Measurements from ENCODE around the gene BRD3OS.

The BRD3OS gene

DNA sequence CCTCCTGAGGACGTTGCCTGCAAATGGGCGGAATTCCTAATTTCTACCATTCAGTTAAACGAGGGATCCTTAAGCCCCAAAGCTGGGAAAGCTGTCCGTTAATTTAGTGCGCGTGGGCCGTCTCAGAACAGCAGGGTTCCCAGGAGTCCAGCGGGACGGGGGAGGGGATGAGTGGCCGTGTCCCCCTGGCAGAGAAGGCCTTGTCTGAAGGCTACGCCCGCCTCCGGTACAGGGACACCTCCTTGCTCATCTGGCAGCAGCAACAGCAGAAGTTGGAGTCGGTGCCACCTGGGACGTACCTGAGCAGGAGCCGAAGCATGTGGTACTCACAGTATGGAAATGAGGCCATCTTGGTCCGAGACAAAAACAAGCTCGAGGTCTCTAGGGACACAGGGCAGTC, 1.3 kb downstream of the BRD3OS start:
- TF ChIP-seq, protein P1, sequence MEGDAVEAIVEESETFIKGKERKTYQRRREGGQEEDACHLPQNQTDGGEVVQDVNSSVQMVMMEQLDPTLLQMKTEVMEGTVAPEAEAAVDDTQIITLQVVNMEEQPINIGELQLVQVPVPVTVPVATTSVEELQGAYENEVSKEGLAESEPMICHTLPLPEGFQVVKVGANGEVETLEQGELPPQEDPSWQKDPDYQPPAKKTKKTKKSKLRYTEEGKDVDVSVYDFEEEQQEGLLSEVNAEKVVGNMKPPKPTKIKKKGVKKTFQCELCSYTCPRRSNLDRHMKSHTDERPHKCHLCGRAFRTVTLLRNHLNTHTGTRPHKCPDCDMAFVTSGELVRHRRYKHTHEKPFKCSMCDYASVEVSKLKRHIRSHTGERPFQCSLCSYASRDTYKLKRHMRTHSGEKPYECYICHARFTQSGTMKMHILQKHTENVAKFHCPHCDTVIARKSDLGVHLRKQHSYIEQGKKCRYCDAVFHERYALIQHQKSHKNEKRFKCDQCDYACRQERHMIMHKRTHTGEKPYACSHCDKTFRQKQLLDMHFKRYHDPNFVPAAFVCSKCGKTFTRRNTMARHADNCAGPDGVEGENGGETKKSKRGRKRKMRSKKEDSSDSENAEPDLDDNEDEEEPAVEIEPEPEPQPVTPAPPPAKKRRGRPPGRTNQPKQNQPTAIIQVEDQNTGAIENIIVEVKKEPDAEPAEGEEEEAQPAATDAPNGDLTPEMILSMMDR (IDR thresholded peaks at IDR 0.05; ENCODE audit: poor library complexity, severe bottlenecking): no peak
- DNase-seq (ENCODE audit: low spot score) (no peak), ATAC-seq (ENCODE audit: low read depth) (no peak)
- Histone ChIP-seq H3K4me1 (ENCODE audit: insufficient read depth, poor library complexity, severe bottlenecking) (no peaks in the 10 kb centered on the region), H3K27me3 (ENCODE audit: insufficient read depth, poor library complexity, severe bottlenecking) (no peaks in the 10 kb centered on the region), H3K9me3 (ENCODE audit: severe bottlenecking) (no peaks in the 10 kb centered on the region), H3K27ac (ENCODE audit: poor library complexity, severe bottlenecking) (no peak overlapping the region), H3K4me3 (ENCODE audit: severe bottlenecking) (no peak overlapping the region), H3K36me3 (ENCODE audit: low read depth) (0 out of 2 replicates have a peak, but pooled peaks cover 2% of the 10 kb centered on the region)

DNA sequence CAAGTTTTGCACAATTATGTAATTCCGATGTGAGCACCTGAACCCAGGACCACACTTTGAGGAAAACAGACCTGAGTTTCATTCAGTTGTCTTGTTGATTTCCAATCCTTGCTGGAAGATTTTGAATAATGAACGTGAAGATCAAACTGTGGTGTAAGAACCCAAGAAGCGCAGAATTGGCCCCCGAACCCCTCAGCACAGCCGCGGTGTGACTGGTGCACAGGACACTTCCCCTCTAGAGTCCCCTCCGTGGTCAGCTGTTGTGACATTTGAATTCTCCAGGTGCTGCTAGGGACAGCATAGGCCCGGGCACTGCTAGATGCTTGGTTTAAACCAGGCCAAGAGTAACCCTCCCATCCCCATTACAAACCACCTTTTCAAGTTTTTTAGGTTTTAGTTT, 1.7 kb downstream of the BRD3OS start:
- TF ChIP-seq, protein P1 (IDR thresholded peaks at IDR 0.05; ENCODE audit: poor library complexity, severe bottlenecking): no peak
- Histone ChIP-seq H3K4me1 (ENCODE audit: insufficient read depth, poor library complexity, severe bottlenecking) (no peaks in the 10 kb centered on the region), H3K36me3 (ENCODE audit: low read depth) (0 out of 2 replicates have a peak, but pooled peaks cover 6% of the 10 kb centered on the region), H3K27me3 (ENCODE audit: insufficient read depth, poor library complexity, severe bottlenecking) (no peaks in the 10 kb centered on the region), H3K9me3 (ENCODE audit: severe bottlenecking) (no peaks in the 10 kb centered on the region), H3K4me3 (ENCODE audit: severe bottlenecking) (no peak overlapping the region), H3K27ac (ENCODE audit: poor library complexity, severe bottlenecking) (no peak overlapping the region)
- no peak for ATAC-seq (ENCODE audit: low read depth)
- no peak for DNase-seq (ENCODE audit: low spot score)

DNA sequence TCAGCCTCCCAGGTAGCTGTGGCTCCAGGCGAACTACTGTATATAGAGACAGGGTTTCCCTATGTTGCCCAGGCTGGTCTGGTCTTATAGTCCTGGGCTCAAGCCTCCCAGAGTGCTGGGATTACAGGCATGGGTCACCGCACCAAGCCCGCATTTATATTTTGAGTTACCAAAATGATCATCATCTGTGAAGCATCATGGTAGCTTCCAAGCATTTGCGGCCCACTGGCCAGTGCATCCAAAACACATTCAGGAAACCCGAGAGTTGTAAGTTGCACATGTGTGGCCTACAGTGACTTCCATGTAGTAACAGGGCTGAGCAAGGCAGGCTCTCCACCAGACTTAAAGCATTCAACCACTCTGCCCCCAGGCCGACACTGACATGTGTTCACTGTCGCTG, 2.3 kb downstream of the BRD3OS start:
- Histone ChIP-seq H3K27ac (ENCODE audit: poor library complexity, severe bottlenecking) (no peak overlapping the region), H3K4me1 (ENCODE audit: insufficient read depth, poor library complexity, severe bottlenecking) (no peaks in the 10 kb centered on the region), H3K27me3 (ENCODE audit: insufficient read depth, poor library complexity, severe bottlenecking) (no peaks in the 10 kb centered on the region), H3K9me3 (ENCODE audit: severe bottlenecking) (no peaks in the 10 kb centered on the region), H3K36me3 (ENCODE audit: low read depth) (0 out of 2 replicates have a peak, but pooled peaks cover 7% of the 10 kb centered on the region), H3K4me3 (ENCODE audit: severe bottlenecking) (no peak overlapping the region)
- TF ChIP-seq, protein P1 (IDR thresholded peaks at IDR 0.05; ENCODE audit: poor library complexity, severe bottlenecking): no peak
- DNase-seq (ENCODE audit: low spot score) (no peak), ATAC-seq (ENCODE audit: low read depth) (no peak)

DNA sequence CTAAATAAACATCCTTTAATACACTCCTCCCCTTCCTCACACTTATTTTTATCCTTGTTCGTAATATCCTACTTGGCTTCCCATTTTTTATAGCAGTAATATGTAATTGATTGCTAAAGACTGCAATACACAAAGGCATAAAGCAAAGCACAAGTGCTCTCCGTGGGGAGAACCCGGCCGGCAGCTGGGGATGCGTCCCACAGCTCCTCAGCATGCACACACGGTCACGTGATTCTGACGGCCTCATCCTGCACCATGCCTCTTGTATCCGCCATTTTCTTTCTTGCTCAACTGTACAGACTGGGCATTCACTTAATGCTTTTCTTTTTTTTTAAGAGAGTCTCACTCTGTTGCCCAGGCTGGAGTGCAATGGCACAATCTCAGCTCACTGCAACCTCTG, 2.8 kb downstream of the BRD3OS start:
- no peaks in the 10 kb centered on the region for H3K27me3 ChIP-seq (ENCODE audit: insufficient read depth, poor library complexity, severe bottlenecking)
- peaks cover 10% of the 10 kb centered on the region for H3K36me3 ChIP-seq (ENCODE audit: low read depth)
- H3K4me3 ChIP-seq (ENCODE audit: severe bottlenecking): no peak overlapping the region
- no peak overlapping the region for H3K27ac ChIP-seq (ENCODE audit: poor library complexity, severe bottlenecking)
- no peak for ATAC-seq (ENCODE audit: low read depth)
- H3K9me3 ChIP-seq (ENCODE audit: severe bottlenecking): no peaks in the 10 kb centered on the region
- no peaks in the 10 kb centered on the region for H3K4me1 ChIP-seq (ENCODE audit: insufficient read depth, poor library complexity, severe bottlenecking)
- no peak for DNase-seq (ENCODE audit: low spot score)
- TF ChIP-seq, protein P1 (IDR thresholded peaks at IDR 0.05; ENCODE audit: poor library complexity, severe bottlenecking): no peak

DNA sequence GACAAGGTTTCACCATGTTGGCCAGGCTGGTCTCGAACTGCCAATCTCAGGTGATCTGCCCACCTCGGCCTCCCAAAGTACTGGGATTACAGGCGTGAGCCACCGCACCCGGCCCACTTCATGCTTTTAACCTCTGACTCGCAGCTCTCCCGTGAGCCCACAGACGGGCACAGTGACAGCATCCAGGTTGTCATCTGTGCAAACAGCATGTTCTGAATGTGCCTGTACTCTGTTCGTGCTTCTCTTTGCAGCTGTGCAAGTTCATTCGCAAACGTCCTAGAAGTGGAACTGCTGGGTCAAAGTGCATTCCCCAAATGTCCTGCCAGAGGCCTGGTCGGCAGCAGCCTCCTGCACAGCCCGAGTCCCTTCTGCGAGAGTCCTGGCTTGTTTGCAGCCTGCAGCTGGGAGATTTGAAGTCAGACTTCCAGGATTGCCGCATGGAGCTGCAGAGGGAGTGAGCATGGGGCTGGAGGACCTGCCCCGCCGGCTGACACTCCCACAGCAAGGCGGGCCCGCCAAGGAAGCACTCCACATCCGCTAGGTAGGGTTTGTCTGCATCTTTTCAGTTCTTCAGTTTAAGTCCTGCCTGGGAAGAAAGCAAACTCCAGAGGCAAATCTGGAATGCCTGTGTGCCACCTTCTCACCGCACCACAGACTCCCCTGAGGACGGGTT, 3.4 kb downstream of the BRD3OS start:
- DNase-seq (ENCODE audit: low spot score): no peak
- no peaks in the 10 kb centered on the region for H3K4me1 ChIP-seq (ENCODE audit: insufficient read depth, poor library complexity, severe bottlenecking)
- H3K36me3 ChIP-seq (ENCODE audit: low read depth): peaks cover 16% of the 10 kb centered on the region

More for the DNA sequence above, 3.4 kb downstream of the BRD3OS start:
- Histone ChIP-seq H3K27ac (ENCODE audit: poor library complexity, severe bottlenecking) (no peak overlapping the region), H3K9me3 (ENCODE audit: severe bottlenecking) (no peaks in the 10 kb centered on the region), H3K27me3 (ENCODE audit: insufficient read depth, poor library complexity, severe bottlenecking) (no peaks in the 10 kb centered on the region), H3K4me3 (ENCODE audit: severe bottlenecking) (no peak overlapping the region)
- TF ChIP-seq, protein P1 (IDR thresholded peaks at IDR 0.05; ENCODE audit: poor library complexity, severe bottlenecking): no peak
- ATAC-seq (ENCODE audit: low read depth): no peak

All from RWPE2 (cell line).